Hematopoietic multipotent progenitor cell treated with erythropoietin and hydrocortisone succinate and interleukin-3 and kit ligand, for 17 days (in vitro differentiated cells): ENCODE results near the gene SORCS2.

Experiments
- DNase-seq: peaks from one replicate; pipeline ENCODE4 v3.0.0-alpha.2; 2015; ENCODE audit warnings: low spot score

The SORCS2 gene

GRCh38 chr4:7192252-7193029, at the start of gene SORCS2:
Gene SORCS2, plus strand, starts transcription at chr4:7192538.
- no peak for DNase-seq

GRCh38 chr4:7144374-7145290, 47.7 kb upstream of the SORCS2 start:
- no peak for DNase-seq

- DNase-seq: no peak
Measured at GRCh38 chr4:7145291-7145934, 46.9 kb upstream of the SORCS2 start.

GRCh38 chr4:7146059-7146785, 46.1 kb upstream of the SORCS2 start:
- DNase-seq: no peak

- DNase-seq: no peak
Measured at GRCh38 chr4:7146786-7147115, 45.6 kb upstream of the SORCS2 start.

- DNase-seq: no peak
Measured at GRCh38 chr4:7147261-7147660, 45.1 kb upstream of the SORCS2 start.

GRCh38 chr4:7147661-7148310, 44.6 kb upstream of the SORCS2 start:
- no peak for DNase-seq

- DNase-seq: no peak
Measured at GRCh38 chr4:7148337-7148736, 44.0 kb upstream of the SORCS2 start.

- no peak for DNase-seq
Measured at GRCh38 chr4:7150036-7150635, 42.2 kb upstream of the SORCS2 start.

GRCh38 chr4:7151668-7152227, 40.6 kb upstream of the SORCS2 start:
- no peak for DNase-seq

GRCh38 chr4:7153711-7154110, 38.6 kb upstream of the SORCS2 start:
- DNase-seq: no peak

- no peak for DNase-seq
Measured at GRCh38 chr4:7154351-7154981, 37.9 kb upstream of the SORCS2 start.

GRCh38 chr4:7155590-7156071, 36.7 kb upstream of the SORCS2 start:
- DNase-seq: no peak

- no peak for DNase-seq
Measured at GRCh38 chr4:7156328-7156727, 36.0 kb upstream of the SORCS2 start.

- no peak for DNase-seq
Measured at GRCh38 chr4:7156761-7157488, 35.4 kb upstream of the SORCS2 start.

GRCh38 chr4:7157666-7158065, 34.7 kb upstream of the SORCS2 start:
- DNase-seq: no peak

- DNase-seq: no peak
Measured at GRCh38 chr4:7158081-7158750, 34.1 kb upstream of the SORCS2 start.

GRCh38 chr4:7158991-7159390, 33.3 kb upstream of the SORCS2 start:
- no peak for DNase-seq

GRCh38 chr4:7159923-7160322, 32.4 kb upstream of the SORCS2 start:
- DNase-seq: no peak
